H9 (cell line): ENCODE results near the gene UBFD1. TPM values are rescaled to one million over a fixed set of nuclear protein-coding genes. Genes with fewer than 3 reads are reported as not detected.

Source experiments
- DNase-seq: peaks from one replicate; pipeline ENCODE4 v3.0.0-alpha.2; 2017
- H2AFZ ChIP-seq: one replicate; pipeline ENCODE4 v1.6.1; 2013; ENCODE audit warnings: mild to moderate bottlenecking, low read length, control low read depth, moderate library complexity
- H2AK5ac ChIP-seq: 2 replicates; pipeline ENCODE4 v1.6.1; 2013; ENCODE audit warnings: low read length, control low read depth, mixed read lengths; ENCODE audit not compliant: insufficient read length
- H2BK120ac ChIP-seq: one replicate; pipeline ENCODE4 v1.6.1; 2013; ENCODE audit warnings: low read depth, mild to moderate bottlenecking, low read length, control low read depth, inconsistent platforms; ENCODE audit not compliant: poor library complexity, severe bottlenecking
- H2BK12ac ChIP-seq: 2 replicates; pipeline ENCODE4 v1.6.1; 2013; ENCODE audit warnings: low read length, control low read depth, mixed read lengths, low read depth; ENCODE audit not compliant: insufficient read length
- H2BK15ac ChIP-seq: 2 replicates; pipeline ENCODE4 v1.6.1; 2013; ENCODE audit warnings: low read depth, low read length, control low read depth
- H2BK20ac ChIP-seq: one replicate; pipeline ENCODE4 v1.6.1; 2013; ENCODE audit warnings: low read depth, mild to moderate bottlenecking, low read length, control low read depth, inconsistent platforms; ENCODE audit not compliant: poor library complexity, severe bottlenecking
- H2BK5ac ChIP-seq: 2 replicates; pipeline ENCODE4 v1.6.1; 2013; ENCODE audit warnings: low read length, control low read depth, mixed read lengths; ENCODE audit not compliant: insufficient read length
- H3K14ac ChIP-seq: 2 replicates; pipeline ENCODE4 v1.6.1; 2013; ENCODE audit warnings: low read length, control low read depth; ENCODE audit not compliant: insufficient read depth
- H3K18ac ChIP-seq: 2 replicates; pipeline ENCODE4 v1.6.1; 2013; ENCODE audit warnings: low read depth, mild to moderate bottlenecking, mixed read lengths, low read length, control low read depth; ENCODE audit not compliant: insufficient read length
- H3K23ac ChIP-seq: 2 replicates; pipeline ENCODE4 v1.6.1; 2013; ENCODE audit warnings: low read length, control low read depth, mixed read lengths, low read depth; ENCODE audit not compliant: insufficient read length
- H3K23me2 ChIP-seq: 2 replicates; pipeline ENCODE4 v1.6.1; 2013; ENCODE audit warnings: low read depth, mild to moderate bottlenecking, mixed read lengths, low read length, control low read depth; ENCODE audit not compliant: insufficient read length, poor library complexity, severe bottlenecking
- H3K27ac ChIP-seq: 2 replicates; pipeline ENCODE4 v1.5.1; 2013; ENCODE audit warnings: low read length, control low read depth, mixed read lengths, low read depth; ENCODE audit not compliant: insufficient read length
- H3K27me3 ChIP-seq: 2 replicates; pipeline ENCODE4 v1.6.1; 2013; ENCODE audit warnings: low read length, control low read depth, inconsistent platforms; ENCODE audit not compliant: insufficient read depth
- H3K4ac ChIP-seq: 2 replicates; pipeline ENCODE4 v1.6.1; 2013; ENCODE audit warnings: low read depth, mild to moderate bottlenecking, control low read depth, inconsistent platforms, low read length, moderate library complexity
- H3K4me1 ChIP-seq: 2 replicates; pipeline ENCODE4 v1.6.1; 2013; ENCODE audit warnings: low read length, control low read depth, inconsistent platforms; ENCODE audit not compliant: insufficient read depth
- H3K4me2 ChIP-seq: 2 replicates; pipeline ENCODE4 v1.6.1; 2013; ENCODE audit warnings: low read length, control low read depth, mixed read lengths; ENCODE audit not compliant: insufficient read length, insufficient read depth
- H3K56ac ChIP-seq: 2 replicates; pipeline ENCODE4 v1.6.1; 2013; ENCODE audit warnings: low read depth, mild to moderate bottlenecking, mixed read lengths, low read length, control low read depth; ENCODE audit not compliant: insufficient read length
- H3K79me1 ChIP-seq: 2 replicates; pipeline ENCODE4 v1.6.1; 2013; ENCODE audit warnings: low read depth, mild to moderate bottlenecking, moderate library complexity, low read length, control low read depth, inconsistent platforms; ENCODE audit not compliant: insufficient read depth, poor library complexity, severe bottlenecking
- H3K79me2 ChIP-seq: 2 replicates; pipeline ENCODE4 v1.6.1; 2013; ENCODE audit warnings: low read length, control low read depth, inconsistent platforms; ENCODE audit not compliant: insufficient read depth
- H3K9ac ChIP-seq: 2 replicates; pipeline ENCODE4 v1.6.1; 2013; ENCODE audit warnings: low read length, control low read depth, mixed read lengths; ENCODE audit not compliant: insufficient read length; ENCODE audit errors: extremely low read depth
- H3K9me3 ChIP-seq: one replicate; pipeline ENCODE4 v1.6.1; 2013; ENCODE audit warnings: low read depth, low read length, inconsistent platforms; ENCODE audit not compliant: control insufficient read depth
- H3T11ph ChIP-seq: one replicate; pipeline ENCODE4 v1.6.1; 2013; ENCODE audit warnings: mild to moderate bottlenecking, low read length, control low read depth, inconsistent platforms
- H4K20me1 ChIP-seq: one replicate; pipeline ENCODE4 v1.6.1; 2013; ENCODE audit not compliant: control insufficient read depth, insufficient read length, insufficient read depth
- H4K5ac ChIP-seq: 2 replicates; pipeline ENCODE4 v1.6.1; 2013; ENCODE audit warnings: low read depth, mild to moderate bottlenecking, mixed read lengths, low read length, control low read depth; ENCODE audit not compliant: insufficient read length
- H4K8ac ChIP-seq: replicated peaks from 2 replicates; pipeline ENCODE4 v1.6.1; 2013; ENCODE audit warnings: low read length, control low read depth, mixed read lengths, low read depth; ENCODE audit not compliant: insufficient read length
- H4K91ac ChIP-seq: 2 replicates; pipeline ENCODE4 v1.6.1; 2013; ENCODE audit warnings: low read depth, mild to moderate bottlenecking, moderate library complexity, mixed read lengths, low read length, control low read depth; ENCODE audit not compliant: insufficient read length
- H3K27ac Mint-ChIP-seq, 3 experiments: 2 replicates in 2 of 3; 3 replicates in 1 of 3; pipeline ENCODE4 v1.8.0; 2020 to 2021; ENCODE audit warnings: mixed read lengths in 3 of 3, mild to moderate bottlenecking in 1 of 3, moderate library complexity in 1 of 3
- H3K27me3 Mint-ChIP-seq: 2 replicates; pipeline ENCODE4 v1.8.0; 2021; ENCODE audit warnings: low read depth, mild to moderate bottlenecking, moderate library complexity, mixed read lengths
- H3K36me3 Mint-ChIP-seq, 3 experiments: 2 replicates in 2 of 3; 3 replicates in 1 of 3; pipeline ENCODE4 v1.8.0; 2020 to 2021; ENCODE audit warnings: low read depth in 3 of 3, mixed read lengths in 3 of 3; ENCODE audit not compliant: insufficient read depth in 1 of 3
- H3K4me1 Mint-ChIP-seq, 2 experiments: 2 replicates each; pipeline ENCODE4 v1.8.0; 2020; ENCODE audit warnings: mixed read lengths in 2 of 2
- H3K4me3 Mint-ChIP-seq, 2 experiments: 2 replicates in 1 of 2; 3 replicates in 1 of 2; pipeline ENCODE4 v1.8.0; 2020 to 2021; ENCODE audit warnings: mild to moderate bottlenecking in 2 of 2, mixed read lengths in 2 of 2, moderate library complexity in 1 of 2
- H3K9me3 Mint-ChIP-seq, 2 experiments: 2 replicates in 1 of 2; 3 replicates in 1 of 2; pipeline ENCODE4 v1.8.0; 2020; ENCODE audit warnings: mild to moderate bottlenecking in 2 of 2, mixed read lengths in 2 of 2, moderate library complexity in 1 of 2
- CTCF ChIP-seq: fragments of 200-600 bp; sonication (generic); conservative IDR thresholded peaks from 3 replicates; pipeline ENCODE4 v1.8.0; 2021; ENCODE audit warnings: antibody characterized with exemption, mild to moderate bottlenecking
- WGBS: extraction: QIAGEN DNeasy Blood & Tissue Kit; methylation state at CpG from one replicate; pipeline ENCODE4 v1.1.7; 2013; ENCODE audit warnings: missing lambda C conversion rate, low lambda C conversion rate, mixed read lengths; ENCODE audit not compliant: insufficient read length; ENCODE audit errors: extremely low coverage; 5-methylcytosine and 5-hydroxymethylcytosine counted together
- total RNA-seq: library from RNA; stranded (reverse); gene quantifications from 2 replicates; pipeline ENCODE4 v1.2.1, GENCODE V29; 2021

Gene UBFD1
- total RNA-seq, 1 experiment from 2014 or later = 107 TPM

DNA sequence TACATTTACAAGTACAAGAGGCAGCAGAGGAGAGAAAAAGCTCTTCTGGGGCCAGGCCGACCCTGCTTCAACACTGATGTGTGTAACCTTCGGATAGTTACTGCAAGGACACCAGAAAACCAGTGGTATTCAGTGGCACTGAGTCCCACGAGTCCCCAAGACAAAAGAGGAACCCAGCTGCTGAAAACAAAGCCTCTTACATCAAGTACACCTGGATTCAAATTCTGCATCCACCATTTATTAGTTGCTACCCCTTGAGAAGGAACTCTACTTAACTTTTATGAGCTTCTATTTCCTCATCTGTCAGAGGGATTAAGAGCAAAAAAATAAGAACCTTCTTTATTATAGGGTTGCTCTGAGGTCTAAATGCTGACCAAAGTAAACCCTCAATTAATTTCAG, 3.0 kb upstream of the UBFD1 start:
- Histone ChIP-seq H3K27me3 (no peaks in the 10 kb centered on the region), H3K14ac (no peak overlapping the region), H3K56ac (no peak overlapping the region), H3K23me2 (peaks cover 6% of the 10 kb centered on the region), H2BK120ac (no peak overlapping the region), H3K79me2 (peaks cover 10% of the 10 kb centered on the region; the same call in 1 of the 2 replicates), H3K9ac (no peak overlapping the region), H2AK5ac (no peak overlapping the region), H2BK15ac (no peak overlapping the region), H4K8ac (no peak overlapping the region), H4K91ac (no peak overlapping the region), H2BK20ac (no peak overlapping the region), H3K9me3 (no peaks in the 10 kb centered on the region), H4K5ac (no peak overlapping the region), H2BK12ac (no peak overlapping the region), H3K4ac (no peak overlapping the region), H3K27ac (no peak overlapping the region), H4K20me1 (no peaks in the 10 kb centered on the region), H2BK5ac (no peak overlapping the region), H3K4me2 (no peak overlapping the region), H3K23ac (no peak overlapping the region), H3T11ph (no peak overlapping the region), H2AFZ (no peak overlapping the region), H3K79me1 (no peaks in the 10 kb centered on the region), H3K18ac (no peak overlapping the region), H3K4me1 (no peaks in the 10 kb centered on the region; the same call in 1 of the 2 replicates)
- no CpG with 5 or more reads among the region's 3 CpGs for WGBS
- no peak for TF ChIP-seq CTCF
- Mint-ChIP-seq H3K27ac (peak overlapping the region in 2 of 3 experiments; percentile 35 to 78; a peak in 2 of 7 replicates), H3K4me3 (no peak overlapping the region), H3K4me1 (peaks cover 6 to 9% of the 10 kb centered on the region in 2 experiments; a peak in 3 of 4 replicates), H3K9me3 (no peaks in the 10 kb centered on the region), H3K36me3 (peaks cover 18 to 57% (median 39%) of the 10 kb centered on the region in 3 experiments; a peak in 6 of 7 replicates), H3K27me3 (no peaks in the 10 kb centered on the region)
- no peak for DNase-seq
